WTC11 (cell line): Measurements from ENCODE around the gene MLC1. TPM values are rescaled to one million over a fixed set of nuclear protein-coding genes. Genes with fewer than 3 reads are reported as not detected.

ENCODE experiments used
- ATAC-seq: fragments of 200-7000 bp; cut with Tn5 transposase; 2 replicates; pipeline ENCODE4 v1.10.0; 2021; ENCODE audit warnings: mild to moderate bottlenecking, moderate library complexity
- CTCF ChIA-PET: fragments of 300-600 bp; sonication (Branson Sonifier 250); formaldehyde crosslinking; loops from one replicate; lab custom pipeline; 2021; ENCODE audit warnings: antibody characterized with exemption; lab: Charles Lee
- POLR2A ChIA-PET: fragments of 350-600 bp; sonication (Branson Sonifier 250); formaldehyde crosslinking; loops from one replicate; lab custom pipeline; 2021; ENCODE audit warnings: antibody characterized with exemption; lab: Charles Lee
- DNase-seq: peaks from one replicate; pipeline ENCODE4 v3.0.0; 2021; ENCODE audit warnings: low spot score
- H3K27ac Mint-ChIP-seq: 2 replicates; pipeline ENCODE4 v1.8.0; 2021; ENCODE audit warnings: mixed read lengths
- H3K27me3 Mint-ChIP-seq: 2 replicates; pipeline ENCODE4 v1.8.0; 2021; ENCODE audit warnings: low read depth, mild to moderate bottlenecking, moderate library complexity, mixed read lengths
- H3K36me3 Mint-ChIP-seq: 2 replicates; pipeline ENCODE4 v1.8.0; 2021; ENCODE audit warnings: mixed read lengths
- H3K4me1 Mint-ChIP-seq: 2 replicates; pipeline ENCODE4 v1.8.0; 2022; ENCODE audit warnings: mixed read lengths
- H3K4me3 Mint-ChIP-seq: 2 replicates; pipeline ENCODE4 v1.8.0; 2021; ENCODE audit warnings: mild to moderate bottlenecking, moderate library complexity, mixed read lengths
- H3K9me3 Mint-ChIP-seq: 2 replicates; pipeline ENCODE4 v1.8.0; 2021; ENCODE audit warnings: mixed read lengths
- ARID4B ChIP-seq: sonication (generic); formaldehyde crosslinking; IDR thresholded peaks from 2 replicates; pipeline ENCODE4 v1.8.0; 2023; ENCODE audit warnings: missing genetic modification reagents, mild to moderate bottlenecking, borderline replicate concordance
- ATF1 ChIP-seq: sonication (generic); formaldehyde crosslinking; IDR thresholded peaks from 2 replicates; pipeline ENCODE4 v1.8.1; 2023; ENCODE audit warnings: mild to moderate bottlenecking, moderate library complexity, missing genetic modification reagents
- CREM ChIP-seq: sonication (generic); formaldehyde crosslinking; IDR thresholded peaks from 2 replicates; pipeline ENCODE4 v1.8.1; 2022; ENCODE audit warnings: mild to moderate bottlenecking, missing genetic modification reagents, moderate library complexity
- FOXP4 ChIP-seq: sonication (generic); formaldehyde crosslinking; IDR thresholded peaks from 2 replicates; pipeline ENCODE4 v1.8.0; 2022; ENCODE audit warnings: mild to moderate bottlenecking, missing genetic modification reagents
- GABPB1 ChIP-seq: sonication (generic); formaldehyde crosslinking; IDR thresholded peaks from 2 replicates; pipeline ENCODE4 v1.8.1; 2023; ENCODE audit warnings: mild to moderate bottlenecking, missing genetic modification reagents
- GRHL2 ChIP-seq: fragments of 250-450 bp; sonication (Bioruptor Pico); IDR thresholded peaks from 2 replicates; pipeline ENCODE4 v1.8.0; 2022; ENCODE audit warnings: mild to moderate bottlenecking, moderate library complexity; ENCODE audit not compliant: insufficient replicate concordance, severe bottlenecking
- HMGA2 ChIP-seq: fragments of 250-450 bp; sonication (Bioruptor Pico); IDR thresholded peaks from 2 replicates; pipeline ENCODE4 v1.4.0; 2021; ENCODE audit warnings: mild to moderate bottlenecking, moderate library complexity
- NFE2L1 ChIP-seq: sonication (generic); formaldehyde crosslinking; IDR thresholded peaks from 2 replicates; pipeline ENCODE4 v1.8.1; 2023; ENCODE audit warnings: missing genetic modification reagents
- OVOL2 ChIP-seq: fragments of 250-450 bp; sonication (Bioruptor Pico); IDR thresholded peaks from 2 replicates; pipeline ENCODE4 v1.9.0; 2021; ENCODE audit warnings: mild to moderate bottlenecking, borderline replicate concordance
- SOX15 ChIP-seq: fragments of 250-450 bp; sonication (Bioruptor Pico); IDR thresholded peaks from 2 replicates; pipeline ENCODE4 v1.9.0; 2021; ENCODE audit warnings: mild to moderate bottlenecking
- STAT6 ChIP-seq: sonication (generic); formaldehyde crosslinking; conservative IDR thresholded peaks from 2 replicates; pipeline ENCODE4 v1.8.1; 2023; ENCODE audit warnings: mild to moderate bottlenecking, low read depth, missing genetic modification reagents, moderate library complexity
- ZBTB21 ChIP-seq: sonication (generic); formaldehyde crosslinking; IDR thresholded peaks from 2 replicates; pipeline ENCODE4 v1.8.1; 2023; ENCODE audit warnings: mild to moderate bottlenecking, missing genetic modification reagents, borderline replicate concordance
- ZNF281 ChIP-seq: sonication (generic); formaldehyde crosslinking; IDR thresholded peaks from 2 replicates; pipeline ENCODE4 v1.8.0; 2023; ENCODE audit warnings: mild to moderate bottlenecking, missing genetic modification reagents
- ZNF423 ChIP-seq: fragments of 250-450 bp; sonication (Bioruptor Pico); IDR thresholded peaks from 2 replicates; pipeline ENCODE4 v2.1.2; 2022; ENCODE audit warnings: mild to moderate bottlenecking, moderate library complexity
- ZNF671 ChIP-seq: fragments of 250-450 bp; sonication (Bioruptor Pico); IDR thresholded peaks from 2 replicates; pipeline ENCODE4 v1.8.0; 2021; ENCODE audit warnings: mild to moderate bottlenecking
- ZSCAN18 ChIP-seq: fragments of 250-450 bp; sonication (Bioruptor Pico); IDR thresholded peaks from 2 replicates; pipeline ENCODE4 v2.1.2; 2022; ENCODE audit warnings: mild to moderate bottlenecking, moderate library complexity
- total RNA-seq: library from RNA; stranded (reverse); gene quantifications from 3 replicates; pipeline ENCODE4 v1.2.3, GENCODE V29; 2021
- TF ChIP-seq, protein P1 (sequence below): fragments of 200-600 bp; IDR thresholded peaks from 2 replicates; pipeline ENCODE4 v1.8.0; 2022; ENCODE audit warnings: antibody characterized with exemption
- TF ChIP-seq, protein P2 (sequence below): sonication (generic); formaldehyde crosslinking; IDR thresholded peaks from 2 replicates; pipeline ENCODE4 v1.8.1; 2022; ENCODE audit warnings: mild to moderate bottlenecking, moderate library complexity, missing genetic modification reagents

Gene MLC1
- total RNA-seq, 1 experiment from 2014 or later = 0.13 TPM

GRCh38 chr22:50119768-50120251, 34.6 kb upstream of the MLC1 start:
- no peak for ATAC-seq
- peaks cover 20% of the 10 kb centered on the region for H3K9me3 Mint-ChIP-seq
- H3K27ac Mint-ChIP-seq = no peak overlapping the region
- ChIA-PET POLR2A (no interaction called here), CTCF (interaction anchor here (1.0 kb wide), 1 partner anchor 89 kb away, joined by 5 read pairs; no protein-coding TSS in a partner anchor)
- TF ChIP-seq ZNF671 (no peak), ZNF281 (CRISPR knock-in tag) (no peak), HMGA2 (no peak), GRHL2 (CRISPR knock-in tag) (no peak), FOXP4 (CRISPR knock-in tag) (no peak), GABPB1 (CRISPR knock-in tag) (no peak), STAT6 (no peak), NFE2L1 (CRISPR knock-in tag) (no peak), ATF1 (CRISPR knock-in tag) (no peak), ZBTB21 (CRISPR knock-in tag) (no peak), CREM (CRISPR knock-in tag) (no peak)
- TF ChIP-seq, protein P1, sequence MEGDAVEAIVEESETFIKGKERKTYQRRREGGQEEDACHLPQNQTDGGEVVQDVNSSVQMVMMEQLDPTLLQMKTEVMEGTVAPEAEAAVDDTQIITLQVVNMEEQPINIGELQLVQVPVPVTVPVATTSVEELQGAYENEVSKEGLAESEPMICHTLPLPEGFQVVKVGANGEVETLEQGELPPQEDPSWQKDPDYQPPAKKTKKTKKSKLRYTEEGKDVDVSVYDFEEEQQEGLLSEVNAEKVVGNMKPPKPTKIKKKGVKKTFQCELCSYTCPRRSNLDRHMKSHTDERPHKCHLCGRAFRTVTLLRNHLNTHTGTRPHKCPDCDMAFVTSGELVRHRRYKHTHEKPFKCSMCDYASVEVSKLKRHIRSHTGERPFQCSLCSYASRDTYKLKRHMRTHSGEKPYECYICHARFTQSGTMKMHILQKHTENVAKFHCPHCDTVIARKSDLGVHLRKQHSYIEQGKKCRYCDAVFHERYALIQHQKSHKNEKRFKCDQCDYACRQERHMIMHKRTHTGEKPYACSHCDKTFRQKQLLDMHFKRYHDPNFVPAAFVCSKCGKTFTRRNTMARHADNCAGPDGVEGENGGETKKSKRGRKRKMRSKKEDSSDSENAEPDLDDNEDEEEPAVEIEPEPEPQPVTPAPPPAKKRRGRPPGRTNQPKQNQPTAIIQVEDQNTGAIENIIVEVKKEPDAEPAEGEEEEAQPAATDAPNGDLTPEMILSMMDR = no peak
- no peak for DNase-seq
- no peak overlapping the region for H3K4me3 Mint-ChIP-seq
- no peaks in the 10 kb centered on the region for H3K36me3 Mint-ChIP-seq
- peaks cover 2% of the 10 kb centered on the region; the same call in 1 of the 2 replicates for H3K27me3 Mint-ChIP-seq
- no peaks in the 10 kb centered on the region for H3K4me1 Mint-ChIP-seq

DNA sequence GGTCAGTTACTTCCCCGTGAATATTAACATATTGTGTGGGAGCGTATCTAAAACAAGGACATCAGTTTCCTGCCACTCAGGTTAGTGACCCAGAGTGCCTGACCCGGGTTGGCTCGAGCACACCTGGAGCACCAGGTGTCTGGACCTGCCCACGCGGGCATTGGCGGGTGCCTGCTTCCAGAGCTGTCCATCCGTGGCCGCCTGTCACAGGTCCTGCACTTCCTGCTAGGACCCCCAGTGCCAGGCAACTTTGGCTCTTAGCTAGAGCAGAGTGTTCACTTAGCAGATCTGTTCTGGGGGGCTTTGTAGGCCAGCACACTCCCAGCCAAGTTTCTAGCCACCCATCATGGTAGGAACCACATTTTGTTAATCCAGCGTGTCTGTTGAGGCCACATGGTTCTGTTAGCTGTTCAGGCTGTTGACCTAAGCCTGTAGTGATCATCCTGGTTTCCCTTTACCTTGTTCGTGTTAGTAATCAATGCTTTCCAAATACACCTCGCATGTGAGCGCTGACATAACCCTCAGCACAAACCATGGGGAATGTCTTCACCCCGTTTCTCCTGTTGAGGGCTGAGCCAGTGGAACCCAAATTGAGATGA, 34.0 kb upstream of the MLC1 start:
- no peak overlapping the region for H3K27ac Mint-ChIP-seq
- CTCF ChIA-PET = no interaction called here
- POLR2A ChIA-PET = no interaction called here
- peaks cover 18% of the 10 kb centered on the region for H3K9me3 Mint-ChIP-seq
- H3K4me3 Mint-ChIP-seq = no peak overlapping the region
- ATAC-seq (no peak), DNase-seq (no peak)
- H3K27me3 Mint-ChIP-seq = peaks cover 2% of the 10 kb centered on the region; the same call in 1 of the 2 replicates
- H3K4me1 Mint-ChIP-seq = no peaks in the 10 kb centered on the region
- H3K36me3 Mint-ChIP-seq = no peaks in the 10 kb centered on the region
- TF ChIP-seq ATF1 (CRISPR knock-in tag) (no peak), OVOL2 (CRISPR knock-in tag) (no peak), ZSCAN18 (no peak), SOX15 (CRISPR knock-in tag) (no peak), ARID4B (no peak), ZNF423 (CRISPR knock-in tag) (no peak), ZBTB21 (CRISPR knock-in tag) (no peak)
- TF ChIP-seq, protein P2, sequence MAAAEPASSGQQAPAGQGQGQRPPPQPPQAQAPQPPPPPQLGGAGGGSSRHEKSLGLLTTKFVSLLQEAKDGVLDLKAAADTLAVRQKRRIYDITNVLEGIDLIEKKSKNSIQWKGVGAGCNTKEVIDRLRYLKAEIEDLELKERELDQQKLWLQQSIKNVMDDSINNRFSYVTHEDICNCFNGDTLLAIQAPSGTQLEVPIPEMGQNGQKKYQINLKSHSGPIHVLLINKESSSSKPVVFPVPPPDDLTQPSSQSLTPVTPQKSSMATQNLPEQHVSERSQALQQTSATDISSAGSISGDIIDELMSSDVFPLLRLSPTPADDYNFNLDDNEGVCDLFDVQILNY (CRISPR knock-in tag) = no peak
